ENCODE data around the gene EPSTI1. TPM values are rescaled to one million over a fixed set of nuclear protein-coding genes. Genes with fewer than 3 reads are reported as not detected.
A peak's percentile ranks its signal among the peaks of the same experiment; 100 is the strongest.

Gene EPSTI1
- total RNA-seq, 1 donor: 15.1 TPM

DNA sequence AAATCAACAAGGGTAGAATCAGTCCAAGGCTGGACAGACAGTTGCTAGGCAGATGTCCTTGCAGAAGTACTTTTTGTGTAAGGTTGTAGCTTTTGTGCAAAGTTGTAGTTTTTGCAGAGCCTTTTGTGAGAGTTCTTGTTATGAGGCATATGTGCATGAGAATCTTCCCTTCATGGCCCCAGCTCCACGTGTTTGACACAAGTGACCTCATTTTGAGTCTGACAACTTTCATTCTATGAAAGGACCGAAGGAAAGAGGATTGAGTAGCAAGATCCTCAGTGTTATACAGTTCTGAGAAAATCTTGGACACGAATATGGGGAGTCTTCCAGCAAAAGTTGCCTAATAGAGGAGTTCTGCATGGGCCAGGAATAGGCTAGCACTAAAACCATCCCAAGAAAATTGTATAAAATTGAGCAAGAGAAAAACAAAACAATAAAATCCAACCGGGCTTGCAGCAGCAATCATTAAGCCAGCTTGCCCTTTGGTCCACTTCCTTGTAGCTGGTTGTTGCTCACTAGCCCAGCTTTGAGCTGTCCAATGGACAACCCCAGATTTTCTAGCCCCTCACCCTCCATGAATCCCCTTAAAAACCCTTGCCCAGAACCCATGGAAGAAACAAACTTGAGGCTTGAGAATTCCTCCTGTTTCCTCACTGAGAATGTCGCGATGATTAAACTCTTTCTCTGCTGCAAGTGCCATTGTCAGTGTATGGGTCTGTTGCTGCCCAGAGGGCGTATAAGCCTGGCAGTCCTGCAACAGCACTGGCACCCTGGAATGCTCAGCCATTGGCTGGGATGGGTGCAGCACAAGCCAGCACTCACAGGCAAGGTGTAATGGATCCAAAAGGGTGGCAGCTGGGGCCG is 6.5 kb downstream of the EPSTI1 start:
- DNase-seq (ENCODE audit: low read depth): peak; percentile 74
- H3K4me3 ChIP-seq (ENCODE audit: low read depth, low read length): no peak overlapping the region
- TF ChIP-seq CTCF (IDR thresholded peaks at IDR 0.05; ENCODE audit: insufficient read depth, low read depth, low read length): no peak

- no peak for TF ChIP-seq CTCF (IDR thresholded peaks at IDR 0.05; ENCODE audit: insufficient read depth, low read depth, low read length)
Measured at GRCh38 chr13:42984691-42985090, 7.3 kb downstream of the EPSTI1 start.

DNA sequence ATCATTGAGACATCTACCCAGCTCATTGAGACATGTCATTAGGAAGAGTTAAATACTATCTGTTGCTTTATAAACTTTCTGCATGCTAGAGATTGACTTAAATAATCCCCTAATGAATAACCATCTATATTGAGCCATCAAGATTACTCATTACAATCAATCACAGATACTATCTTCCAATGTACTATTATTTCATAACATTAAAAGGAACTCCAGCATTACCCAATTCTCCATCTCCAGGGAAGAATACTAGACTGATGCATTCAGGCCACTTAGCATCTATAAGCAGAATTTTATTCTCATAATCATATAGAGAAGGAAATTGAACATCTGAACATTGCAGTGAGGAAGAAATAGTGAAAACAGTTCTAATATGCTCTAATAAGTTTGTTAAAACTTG is 8.0 kb downstream of the EPSTI1 start:
- no peak for DNase-seq (ENCODE audit: low read depth)
- no peak overlapping the region for H3K4me3 ChIP-seq (ENCODE audit: low read depth, low read length)
- no peak for TF ChIP-seq CTCF (IDR thresholded peaks at IDR 0.05; ENCODE audit: insufficient read depth, low read depth, low read length)

More at GRCh38 chr13:42984691-42985090, 7.3 kb downstream of the EPSTI1 start:
- H3K4me3 ChIP-seq (ENCODE audit: low read depth, low read length): no peak overlapping the region
- DNase-seq (ENCODE audit: low read depth): no peak

- no peak for TF ChIP-seq CTCF (IDR thresholded peaks at IDR 0.05; ENCODE audit: insufficient read depth, low read depth, low read length)
- DNase-seq (ENCODE audit: low read depth): no peak
- no peak overlapping the region for H3K4me3 ChIP-seq (ENCODE audit: low read depth, low read length)
Measured at GRCh38 chr13:42981853-42982252, 10.2 kb downstream of the EPSTI1 start.

- TF ChIP-seq CTCF (IDR thresholded peaks at IDR 0.05; ENCODE audit: insufficient read depth, low read depth, low read length): no peak
- no peak overlapping the region for H3K4me3 ChIP-seq (ENCODE audit: low read depth, low read length)
- DNase-seq (ENCODE audit: low read depth): peak; percentile 54
Measured at GRCh38 chr13:42981317-42981716, 10.7 kb downstream of the EPSTI1 start.

- no peak for TF ChIP-seq CTCF (IDR thresholded peaks at IDR 0.05; ENCODE audit: insufficient read depth, low read depth, low read length)
- H3K4me3 ChIP-seq (ENCODE audit: low read depth, low read length): no peak overlapping the region
- no peak for DNase-seq (ENCODE audit: low read depth)
Measured at GRCh38 chr13:42977219-42977659, 14.8 kb downstream of the EPSTI1 start.
